Astrocyte of the cerebellum (primary cell): ENCODE measurements around the gene PLEKHF1.

Experiments
- DNase-seq: peaks from one replicate; pipeline ENCODE4 v3.0.0-alpha.2; 2011; ENCODE audit warnings: low read depth
- H3K4me3 ChIP-seq: 2 replicates; pipeline ENCODE4 v1.5.1; 2011; ENCODE audit warnings: mild to moderate bottlenecking, low read depth, low read length, moderate library complexity
- CTCF ChIP-seq: IDR thresholded peaks from 2 replicates; pipeline ENCODE4 v1.5.1; 2012; ENCODE audit warnings: low read length, low read depth, moderate library complexity, mild to moderate bottlenecking; ENCODE audit errors: missing control alignments
- in situ Hi-C: cut with HindIII; loops from 2 replicates; pipeline ENCODE4 v1.10.0; 2017; ENCODE audit warnings: low sequenced_read_pairs

PLEKHF1 gene

DNA sequence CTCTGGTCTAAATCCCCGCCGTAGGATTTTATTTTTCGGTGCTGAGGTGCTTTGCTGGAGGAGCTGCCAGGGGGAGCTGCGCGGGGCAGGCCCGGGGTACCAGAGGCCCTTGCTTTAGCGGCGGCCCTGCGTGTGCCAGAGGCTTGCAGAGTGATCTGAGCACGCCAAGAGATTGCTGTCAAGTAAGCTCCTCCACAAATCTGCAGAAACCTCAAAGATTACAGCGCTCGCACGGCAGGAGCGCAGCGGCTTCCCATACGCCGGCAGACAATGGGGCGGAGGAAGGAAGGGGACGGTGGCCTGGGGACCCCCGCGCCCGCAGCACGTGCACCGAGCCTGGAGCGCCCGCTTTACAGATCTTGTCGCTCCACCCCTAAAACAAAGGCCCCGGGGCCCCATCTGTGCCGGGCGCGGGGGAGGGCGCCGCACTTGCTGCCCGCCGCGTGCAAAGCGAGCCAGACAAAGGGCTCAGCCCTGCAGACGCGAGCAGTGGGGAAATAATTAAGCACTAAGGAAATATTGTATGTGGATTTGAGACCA, 58.9 kb downstream of the PLEKHF1 start:
- peak overlapping the region; percentile 34 for H3K4me3 ChIP-seq
- no peak for TF ChIP-seq CTCF
- no peak for DNase-seq
- in situ Hi-C loops, result no loop called here

DNA sequence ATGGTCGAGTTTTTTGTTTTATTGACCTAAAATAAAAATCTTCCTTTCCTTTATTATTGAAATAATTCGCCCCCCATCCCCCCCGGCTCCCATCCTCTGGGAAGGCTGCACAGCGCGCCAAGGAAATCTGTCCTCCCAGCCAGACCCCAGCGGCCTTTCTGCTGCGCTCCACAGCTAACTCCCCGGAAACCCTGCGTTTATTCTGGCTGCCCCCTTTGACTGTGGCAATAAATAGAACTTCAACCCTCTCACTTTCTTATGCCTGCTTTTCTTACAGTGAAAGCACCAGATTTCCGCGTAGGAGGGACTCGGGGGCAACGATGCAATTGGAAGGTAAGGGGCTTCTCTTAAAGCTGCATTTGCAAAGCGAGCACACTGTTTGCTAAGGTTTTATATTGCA, 59.5 kb downstream of the PLEKHF1 start:
- in situ Hi-C loops, result no loop called here
- no peak for DNase-seq
- no peak for TF ChIP-seq CTCF
- peak overlapping the region; percentile 34 for H3K4me3 ChIP-seq
